Measurements from ENCODE around the gene FTSJ3. TPM values are rescaled to one million over a fixed set of nuclear protein-coding genes. Genes with fewer than 3 reads are reported as not detected.

The FTSJ3 gene
- total and polyA plus RNA-seq, 10 of the 15 experiments (the other 5 are each of a cell fraction or from before 2014, with no cell fraction given) = 17.2 to 79.2 (median 50.4) TPM

DNA sequence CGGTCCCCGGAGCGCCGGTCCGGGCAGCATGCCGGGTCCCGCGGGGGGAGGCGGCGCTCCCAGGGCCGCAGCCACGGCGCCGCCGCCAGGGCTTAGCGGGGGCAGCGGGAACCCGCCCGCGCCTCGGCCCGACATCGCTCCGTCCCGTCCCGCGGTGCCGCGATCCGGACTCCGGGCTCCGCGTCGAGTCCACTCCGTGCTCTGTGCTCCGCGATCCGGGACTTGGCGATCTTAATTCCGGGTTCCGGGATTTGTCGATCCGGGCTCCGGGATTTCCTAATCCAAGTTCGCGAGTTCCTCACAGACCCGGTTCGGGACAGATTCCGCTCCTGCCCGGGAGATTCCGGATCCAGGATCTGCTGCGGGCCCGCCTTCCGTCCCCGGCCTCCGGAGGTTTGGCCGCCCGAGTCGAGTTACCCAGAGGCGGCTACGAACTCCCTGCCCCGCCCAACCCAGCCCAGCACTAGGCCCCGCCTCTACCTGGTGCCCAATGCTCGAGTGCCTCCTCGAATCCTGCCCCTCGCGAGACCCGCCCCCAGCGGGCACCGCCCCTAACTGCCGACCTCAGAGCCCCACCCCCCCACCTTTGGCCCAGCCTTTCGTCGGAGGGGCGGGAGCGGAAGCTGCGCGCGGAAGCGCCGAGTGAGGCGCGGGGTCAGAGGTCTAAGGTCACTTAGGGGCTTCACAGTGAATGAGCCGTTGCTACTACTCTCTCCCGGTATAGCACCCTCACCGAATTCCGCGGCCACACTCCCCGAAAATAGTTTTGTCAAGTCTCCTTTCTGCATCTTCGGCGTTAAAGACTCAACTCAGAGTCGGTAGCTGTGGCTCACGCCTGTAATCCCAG is 15.3 kb upstream of the FTSJ3 start, which contains the start of gene SMARCD2 (continued):
- TF ChIP-seq, protein P1, sequence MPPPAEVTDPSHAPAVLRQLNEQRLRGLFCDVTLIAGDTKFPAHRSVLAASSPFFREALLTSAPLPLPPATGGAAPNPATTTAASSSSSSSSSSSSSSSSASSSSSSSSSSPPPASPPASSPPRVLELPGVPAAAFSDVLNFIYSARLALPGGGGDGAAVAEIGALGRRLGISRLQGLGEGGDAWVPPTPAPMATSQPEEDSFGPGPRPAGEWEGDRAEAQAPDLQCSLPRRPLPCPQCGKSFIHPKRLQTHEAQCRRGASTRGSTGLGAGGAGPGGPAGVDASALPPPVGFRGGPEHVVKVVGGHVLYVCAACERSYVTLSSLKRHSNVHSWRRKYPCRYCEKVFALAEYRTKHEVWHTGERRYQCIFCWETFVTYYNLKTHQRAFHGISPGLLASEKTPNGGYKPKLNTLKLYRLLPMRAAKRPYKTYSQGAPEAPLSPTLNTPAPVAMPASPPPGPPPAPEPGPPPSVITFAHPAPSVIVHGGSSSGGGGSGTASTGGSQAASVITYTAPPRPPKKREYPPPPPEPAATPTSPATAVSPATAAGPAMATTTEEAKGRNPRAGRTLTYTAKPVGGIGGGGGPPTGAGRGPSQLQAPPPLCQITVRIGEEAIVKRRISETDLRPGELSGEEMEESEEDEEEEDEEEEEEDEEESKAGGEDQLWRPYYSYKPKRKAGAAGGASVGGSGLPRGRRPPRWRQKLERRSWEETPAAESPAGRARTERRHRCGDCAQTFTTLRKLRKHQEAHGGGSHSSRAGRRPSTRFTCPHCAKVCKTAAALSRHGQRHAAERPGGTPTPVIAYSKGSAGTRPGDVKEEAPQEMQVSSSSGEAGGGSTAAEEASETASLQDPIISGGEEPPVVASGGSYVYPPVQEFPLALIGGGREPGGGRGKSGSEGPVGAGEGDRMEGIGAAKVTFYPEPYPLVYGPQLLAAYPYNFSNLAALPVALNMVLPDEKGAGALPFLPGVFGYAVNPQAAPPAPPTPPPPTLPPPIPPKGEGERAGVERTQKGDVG (CRISPR knock-in tag; IDR thresholded peaks at IDR 0.05) = no peak
- no peak for TF ChIP-seq SREBF2 (IDR thresholded peaks at IDR 0.05; ENCODE audit: low read length)
- TF ChIP-seq, protein P2, sequence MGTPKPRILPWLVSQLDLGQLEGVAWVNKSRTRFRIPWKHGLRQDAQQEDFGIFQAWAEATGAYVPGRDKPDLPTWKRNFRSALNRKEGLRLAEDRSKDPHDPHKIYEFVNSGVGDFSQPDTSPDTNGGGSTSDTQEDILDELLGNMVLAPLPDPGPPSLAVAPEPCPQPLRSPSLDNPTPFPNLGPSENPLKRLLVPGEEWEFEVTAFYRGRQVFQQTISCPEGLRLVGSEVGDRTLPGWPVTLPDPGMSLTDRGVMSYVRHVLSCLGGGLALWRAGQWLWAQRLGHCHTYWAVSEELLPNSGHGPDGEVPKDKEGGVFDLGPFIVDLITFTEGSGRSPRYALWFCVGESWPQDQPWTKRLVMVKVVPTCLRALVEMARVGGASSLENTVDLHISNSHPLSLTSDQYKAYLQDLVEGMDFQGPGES (IDR thresholded peaks at IDR 0.05) = no peak
- TF ChIP-seq PML (IDR thresholded peaks at IDR 0.05; ENCODE audit: low read length) = peak; percentile 56
- peak; percentile 88 for TF ChIP-seq BACH1 (IDR thresholded peaks at IDR 0.05; ENCODE audit: borderline replicate concordance)
- TF ChIP-seq TCF12 (IDR thresholded peaks at IDR 0.05; ENCODE audit: low read depth, low read length) = 0 out of 2 replicates have a peak, but pooled peaks have one; percentile 13
- TF ChIP-seq ZNF217 (IDR thresholded peaks at IDR 0.05) = peak; percentile 87
- no peak for TF ChIP-seq NFXL1 (IDR thresholded peaks at IDR 0.05; ENCODE audit: borderline replicate concordance)
- peak; percentile 66 for TF ChIP-seq BCL11A (IDR thresholded peaks at IDR 0.05; ENCODE audit: low read depth, low read length)
- TF ChIP-seq, protein P3, sequence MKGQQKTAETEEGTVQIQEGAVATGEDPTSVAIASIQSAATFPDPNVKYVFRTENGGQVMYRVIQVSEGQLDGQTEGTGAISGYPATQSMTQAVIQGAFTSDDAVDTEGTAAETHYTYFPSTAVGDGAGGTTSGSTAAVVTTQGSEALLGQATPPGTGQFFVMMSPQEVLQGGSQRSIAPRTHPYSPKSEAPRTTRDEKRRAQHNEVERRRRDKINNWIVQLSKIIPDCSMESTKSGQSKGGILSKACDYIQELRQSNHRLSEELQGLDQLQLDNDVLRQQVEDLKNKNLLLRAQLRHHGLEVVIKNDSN (IDR thresholded peaks at IDR 0.05; ENCODE audit: borderline replicate concordance, extremely low read length, insufficient read depth, low read depth, low read length) = no peak
- TF ChIP-seq KLF5 (IDR thresholded peaks at IDR 0.05; ENCODE audit: partially characterized antibody) = peak; percentile 94
- TF ChIP-seq, protein P4, sequence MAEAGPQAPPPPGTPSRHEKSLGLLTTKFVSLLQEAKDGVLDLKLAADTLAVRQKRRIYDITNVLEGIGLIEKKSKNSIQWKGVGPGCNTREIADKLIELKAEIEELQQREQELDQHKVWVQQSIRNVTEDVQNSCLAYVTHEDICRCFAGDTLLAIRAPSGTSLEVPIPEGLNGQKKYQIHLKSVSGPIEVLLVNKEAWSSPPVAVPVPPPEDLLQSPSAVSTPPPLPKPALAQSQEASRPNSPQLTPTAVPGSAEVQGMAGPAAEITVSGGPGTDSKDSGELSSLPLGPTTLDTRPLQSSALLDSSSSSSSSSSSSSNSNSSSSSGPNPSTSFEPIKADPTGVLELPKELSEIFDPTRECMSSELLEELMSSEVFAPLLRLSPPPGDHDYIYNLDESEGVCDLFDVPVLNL (IDR thresholded peaks at IDR 0.05; ENCODE audit: low read depth, low read length) = no peak
- peak; percentile 85 for TF ChIP-seq DPF2 (IDR thresholded peaks at IDR 0.05)
- TF ChIP-seq EZH2 (IDR thresholded peaks at IDR 0.05; ENCODE audit: borderline replicate concordance, control insufficient read depth, low read depth, low read length) = no peak
- peak; percentile 90 for TF ChIP-seq NR2C2 (IDR thresholded peaks at IDR 0.05; ENCODE audit: borderline replicate concordance, control insufficient read depth, insufficient read length, low read depth)
- no peak for TF ChIP-seq FOXK2 (IDR thresholded peaks at IDR 0.05)
- TF ChIP-seq RAD51 (IDR thresholded peaks at IDR 0.05) = no peak
- TF ChIP-seq, protein P5, sequence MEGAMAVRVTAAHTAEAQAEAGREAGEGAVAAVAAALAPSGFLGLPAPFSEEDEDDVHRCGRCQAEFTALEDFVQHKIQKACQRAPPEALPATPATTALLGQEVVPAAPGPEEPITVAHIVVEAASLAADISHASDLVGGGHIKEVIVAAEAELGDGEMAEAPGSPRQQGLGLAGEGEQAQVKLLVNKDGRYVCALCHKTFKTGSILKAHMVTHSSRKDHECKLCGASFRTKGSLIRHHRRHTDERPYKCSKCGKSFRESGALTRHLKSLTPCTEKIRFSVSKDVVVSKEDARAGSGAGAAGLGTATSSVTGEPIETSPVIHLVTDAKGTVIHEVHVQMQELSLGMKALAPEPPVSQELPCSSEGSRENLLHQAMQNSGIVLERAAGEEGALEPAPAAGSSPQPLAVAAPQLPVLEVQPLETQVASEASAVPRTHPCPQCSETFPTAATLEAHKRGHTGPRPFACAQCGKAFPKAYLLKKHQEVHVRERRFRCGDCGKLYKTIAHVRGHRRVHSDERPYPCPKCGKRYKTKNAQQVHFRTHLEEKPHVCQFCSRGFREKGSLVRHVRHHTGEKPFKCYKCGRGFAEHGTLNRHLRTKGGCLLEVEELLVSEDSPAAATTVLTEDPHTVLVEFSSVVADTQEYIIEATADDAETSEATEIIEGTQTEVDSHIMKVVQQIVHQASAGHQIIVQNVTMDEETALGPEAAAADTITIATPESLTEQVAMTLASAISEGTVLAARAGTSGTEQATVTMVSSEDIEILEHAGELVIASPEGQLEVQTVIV (IDR thresholded peaks at IDR 0.05; ENCODE audit: borderline replicate concordance, partially characterized antibody) = peak; percentile 85
- TF ChIP-seq, protein P6, sequence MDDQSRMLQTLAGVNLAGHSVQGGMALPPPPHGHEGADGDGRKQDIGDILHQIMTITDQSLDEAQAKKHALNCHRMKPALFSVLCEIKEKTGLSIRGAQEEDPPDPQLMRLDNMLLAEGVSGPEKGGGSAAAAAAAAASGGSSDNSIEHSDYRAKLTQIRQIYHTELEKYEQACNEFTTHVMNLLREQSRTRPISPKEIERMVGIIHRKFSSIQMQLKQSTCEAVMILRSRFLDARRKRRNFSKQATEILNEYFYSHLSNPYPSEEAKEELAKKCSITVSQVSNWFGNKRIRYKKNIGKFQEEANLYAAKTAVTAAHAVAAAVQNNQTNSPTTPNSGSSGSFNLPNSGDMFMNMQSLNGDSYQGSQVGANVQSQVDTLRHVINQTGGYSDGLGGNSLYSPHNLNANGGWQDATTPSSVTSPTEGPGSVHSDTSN (IDR thresholded peaks at IDR 0.05; ENCODE audit: insufficient replicate concordance, low read depth, low read length) = no peak
